Breast epithelium (tissue), 4 donors: ENCODE data around the gene NBAS. TPM values are rescaled to one million over a fixed set of nuclear protein-coding genes. Genes with fewer than 3 reads are reported as not detected.

Source experiments
- DNase-seq, 2 donors: peaks; one replicate each; pipeline ENCODE4 v3.0.0-alpha.2; 2019; ENCODE audit warnings: low spot score in 2 of 2
- H3K27ac ChIP-seq, 2 donors: fragments of 200-600 bp; sonication (generic) in 1 of 2; one replicate each; pipeline ENCODE4 v1.5.1; 2016 to 2019; ENCODE audit warnings: mild to moderate bottlenecking in 1 of 2
- H3K27me3 ChIP-seq, 2 donors: fragments of 200-600 bp; sonication (generic) in 1 of 2; one replicate each; pipeline versions ENCODE4 v1.5.1 to v1.6.0; 2017 to 2019; ENCODE audit warnings: control low read depth in 1 of 2, mild to moderate bottlenecking in 1 of 2
- H3K36me3 ChIP-seq: fragments of 200-600 bp; one replicate; pipeline ENCODE4 v1.5.1; 2019
- H3K4me1 ChIP-seq, 2 donors: fragments of 200-600 bp; sonication (generic); one replicate each; pipeline ENCODE4 v1.5.1; 2016 to 2019; ENCODE audit warnings: control low read depth in 1 of 2
- H3K4me3 ChIP-seq, 3 donors: fragments of 200-600 bp; sonication (generic); 1 replicate in 2 of 3; 2 replicates in 1 of 3; pipeline ENCODE4 v1.5.1; 2016 to 2019; ENCODE audit warnings: mild to moderate bottlenecking in 3 of 3, moderate library complexity in 2 of 3
- H3K9me3 ChIP-seq, 2 donors: fragments of 200-600 bp; sonication (generic) in 1 of 2; one replicate each; pipeline ENCODE4 v1.5.1; 2016 to 2019; ENCODE audit warnings: control low read depth in 1 of 2
- CTCF ChIP-seq, 3 donors: fragments of 450-650 bp; IDR thresholded peaks; one replicate each; pipeline ENCODE4 v1.5.1; 2016 to 2017; ENCODE audit warnings: antibody characterized with exemption in 3 of 3, mild to moderate bottlenecking in 3 of 3, moderate library complexity in 3 of 3
- POLR2A ChIP-seq: fragments of 450-650 bp; IDR thresholded peaks from one replicate; pipeline ENCODE4 v1.6.1; 2016; ENCODE audit warnings: antibody characterized with exemption, mild to moderate bottlenecking, moderate library complexity
- POLR2AphosphoS5 ChIP-seq, 3 donors: sonication (generic); formaldehyde crosslinking; IDR thresholded peaks; one replicate each; pipeline ENCODE4 v1.6.1; 2017; ENCODE audit warnings: antibody characterized with exemption in 3 of 3
- intact Hi-C: fragments of 100-400 bp; cut with DNase I; formaldehyde crosslinking; loops from one replicate; pipeline ENCODE4 v1.15.1; 2023; ENCODE audit warnings: low total_unique reads
- total RNA-seq, 3 donors: library from RNA; depleted of rRNA; stranded (reverse); fragments of >200 nt; gene quantifications; one replicate each; pipeline ENCODE4 v1.1.0, GENCODE V29; 2016

Gene NBAS
- total RNA-seq, 3 donors from 2014 or later, result 44.9 to 59.1 (median 45.1) TPM

DNA sequence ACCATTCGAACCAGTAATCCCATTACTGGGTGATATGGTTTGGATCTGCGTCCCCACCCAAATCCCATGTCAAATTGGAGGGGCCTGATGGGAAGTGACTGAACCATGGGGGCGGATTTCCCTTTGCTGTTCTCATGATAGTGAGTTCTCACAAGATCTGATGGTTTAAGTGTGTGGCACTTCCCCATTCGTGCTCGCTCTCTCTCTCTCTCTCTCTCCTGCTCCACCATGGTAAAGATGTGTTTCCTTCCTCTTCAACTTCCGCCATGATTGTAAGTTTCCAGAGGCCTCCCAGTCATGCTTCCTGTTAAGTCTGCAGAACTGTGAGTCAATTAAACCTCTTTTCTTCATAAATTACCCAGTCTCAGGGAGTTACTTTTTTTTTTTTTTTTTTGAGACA, 62.6 kb downstream of the NBAS start:
- no peaks in the 10 kb centered on the region for H3K27me3 ChIP-seq
- no peak for DNase-seq
- no peaks in the 10 kb centered on the region for H3K9me3 ChIP-seq
- H3K27ac ChIP-seq, result no peak overlapping the region
- TF ChIP-seq POLR2A (no peak), POLR2AphosphoS5 (IDR thresholded peaks at IDR 0.05) (no peak), CTCF (IDR thresholded peaks at IDR 0.05) (no peak)
- H3K36me3 ChIP-seq, result no peaks in the 10 kb centered on the region
- intact Hi-C loops, result no loop called here
- H3K4me1 ChIP-seq, result no peaks in the 10 kb centered on the region
- H3K4me3 ChIP-seq, result no peak overlapping the region

DNA sequence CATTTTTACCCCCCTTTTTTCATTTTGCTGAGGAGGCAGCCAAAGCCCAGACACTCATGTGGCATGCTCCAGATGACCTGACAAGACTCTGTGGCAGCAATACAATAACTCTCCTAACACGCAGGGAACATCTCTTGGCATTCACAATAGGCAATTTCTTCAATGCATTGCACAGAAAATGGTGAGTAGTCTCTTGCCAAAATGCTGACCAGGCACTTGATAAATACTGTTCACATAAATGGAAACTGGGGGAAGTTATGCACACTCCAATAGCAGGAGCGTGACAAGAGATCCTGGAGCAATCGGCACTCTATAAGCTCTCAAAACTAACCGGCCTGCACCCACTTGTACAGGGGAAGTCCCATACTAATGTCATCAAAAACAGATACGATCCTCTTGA, 66.3 kb downstream of the NBAS start:
- no peak overlapping the region for H3K4me3 ChIP-seq
- no peak for DNase-seq
- H3K27ac ChIP-seq, result no peak overlapping the region
- H3K4me1 ChIP-seq, result no peaks in the 10 kb centered on the region
- TF ChIP-seq POLR2AphosphoS5 (IDR thresholded peaks at IDR 0.05), result no peak
- no peak for TF ChIP-seq POLR2A
- TF ChIP-seq CTCF (IDR thresholded peaks at IDR 0.05), result no peak
- H3K9me3 ChIP-seq, result no peaks in the 10 kb centered on the region
- no peaks in the 10 kb centered on the region for H3K27me3 ChIP-seq
- intact Hi-C loops, result no loop called here
- no peaks in the 10 kb centered on the region for H3K36me3 ChIP-seq

- Histone ChIP-seq H3K36me3 (no peaks in the 10 kb centered on the region), H3K27ac (no peak overlapping the region), H3K27me3 (no peaks in the 10 kb centered on the region), H3K9me3 (no peaks in the 10 kb centered on the region), H3K4me1 (no peaks in the 10 kb centered on the region), H3K4me3 (no peak overlapping the region)
- intact Hi-C loops, result no loop called here
- DNase-seq, result no peak
- TF ChIP-seq POLR2A (no peak), CTCF (IDR thresholded peaks at IDR 0.05) (no peak), POLR2AphosphoS5 (IDR thresholded peaks at IDR 0.05) (no peak)
These were observed 68.3 kb downstream of the NBAS start for GRCh38 chr2:15492773-15493325.

GRCh38 chr2:15486770-15487169, 74.4 kb downstream of the NBAS start:
- Histone ChIP-seq H3K27me3 (no peaks in the 10 kb centered on the region), H3K4me1 (no peaks in the 10 kb centered on the region), H3K9me3 (no peaks in the 10 kb centered on the region), H3K4me3 (no peak overlapping the region), H3K27ac (no peak overlapping the region), H3K36me3 (no peaks in the 10 kb centered on the region)
- DNase-seq, result no peak
- TF ChIP-seq POLR2A (no peak), POLR2AphosphoS5 (IDR thresholded peaks at IDR 0.05) (no peak), CTCF (IDR thresholded peaks at IDR 0.05) (no peak)
- intact Hi-C loops, result no loop called here

- no peaks in the 10 kb centered on the region for H3K9me3 ChIP-seq
- no peaks in the 10 kb centered on the region for H3K27me3 ChIP-seq
- DNase-seq, result no peak
- TF ChIP-seq CTCF (IDR thresholded peaks at IDR 0.05), result no peak
- intact Hi-C loops, result no loop called here
- no peaks in the 10 kb centered on the region for H3K36me3 ChIP-seq
- no peak overlapping the region for H3K27ac ChIP-seq
- H3K4me3 ChIP-seq, result no peak overlapping the region
- no peaks in the 10 kb centered on the region for H3K4me1 ChIP-seq
These were observed 75.2 kb downstream of the NBAS start for GRCh38 chr2:15485949-15486348.
